ENCODE measurements around the gene C1QC.

C1QC gene

GRCh38 chr1:22683547-22683946 lies 40.1 kb downstream of the C1QC start:
- DNase-seq: no peak

GRCh38 chr1:22685591-22686059 lies 42.2 kb downstream of the C1QC start:
- DNase-seq: peak; percentile 69

- DNase-seq: peak; percentile 25
Measured at GRCh38 chr1:22687191-22687590, 43.8 kb downstream of the C1QC start.

GRCh38 chr1:22688466-22688865 lies 45.0 kb downstream of the C1QC start:
- no peak for DNase-seq

GRCh38 chr1:22689505-22689904 lies 46.1 kb downstream of the C1QC start:
- peak; percentile 76 for DNase-seq

- no peak for DNase-seq
Measured at GRCh38 chr1:22691031-22691753, 47.8 kb downstream of the C1QC start.

GRCh38 chr1:22694172-22694571 lies 50.7 kb downstream of the C1QC start:
- DNase-seq: no peak

- no peak for DNase-seq
Measured at GRCh38 chr1:22696610-22697009, 53.2 kb downstream of the C1QC start.

Data from NCI-H226 (cell line).